NK-92 (cell line): ENCODE data around the gene COX8C.

Experiments
- DNase-seq: peaks from one replicate; lab custom pipeline; 2025; ENCODE audit not compliant: unreplicated experiment; lab: John Stamatoyannopoulos, UW

The COX8C gene, protein sequence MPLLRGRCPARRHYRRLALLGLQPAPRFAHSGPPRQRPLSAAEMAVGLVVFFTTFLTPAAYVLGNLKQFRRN

GRCh38 chr14:93346926-93347721 lies at the start of gene COX8C:
COX8C (plus strand) TSS chr14:93347182; CDS start chr14:93347269, 87 bp downstream.
- no peak for DNase-seq

- DNase-seq = no peak
Measured at GRCh38 chr14:93299416-93299815, 47.6 kb upstream of the COX8C start.

DNA sequence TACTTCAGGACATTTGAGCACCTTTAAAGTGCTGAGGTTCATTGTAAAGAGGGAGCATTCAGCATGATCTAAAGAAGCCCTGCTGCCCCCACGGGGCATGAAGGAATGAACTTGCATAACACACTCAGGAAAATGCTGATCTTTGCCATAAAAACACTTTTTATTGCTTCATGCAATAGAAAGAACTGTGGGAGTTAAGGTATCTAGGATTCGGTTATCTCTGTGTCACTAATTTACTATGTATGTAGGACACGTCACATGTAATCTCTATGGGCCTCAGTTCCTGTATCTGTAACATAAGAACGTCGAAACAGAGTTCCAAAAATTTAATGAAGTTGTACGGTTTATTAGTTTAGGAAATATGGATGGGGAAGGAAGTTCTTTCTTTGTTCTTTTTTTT lies 47.1 kb upstream of the COX8C start:
- no peak for DNase-seq

GRCh38 chr14:93301821-93302447 lies 45.0 kb upstream of the COX8C start:
- DNase-seq = no peak

DNA sequence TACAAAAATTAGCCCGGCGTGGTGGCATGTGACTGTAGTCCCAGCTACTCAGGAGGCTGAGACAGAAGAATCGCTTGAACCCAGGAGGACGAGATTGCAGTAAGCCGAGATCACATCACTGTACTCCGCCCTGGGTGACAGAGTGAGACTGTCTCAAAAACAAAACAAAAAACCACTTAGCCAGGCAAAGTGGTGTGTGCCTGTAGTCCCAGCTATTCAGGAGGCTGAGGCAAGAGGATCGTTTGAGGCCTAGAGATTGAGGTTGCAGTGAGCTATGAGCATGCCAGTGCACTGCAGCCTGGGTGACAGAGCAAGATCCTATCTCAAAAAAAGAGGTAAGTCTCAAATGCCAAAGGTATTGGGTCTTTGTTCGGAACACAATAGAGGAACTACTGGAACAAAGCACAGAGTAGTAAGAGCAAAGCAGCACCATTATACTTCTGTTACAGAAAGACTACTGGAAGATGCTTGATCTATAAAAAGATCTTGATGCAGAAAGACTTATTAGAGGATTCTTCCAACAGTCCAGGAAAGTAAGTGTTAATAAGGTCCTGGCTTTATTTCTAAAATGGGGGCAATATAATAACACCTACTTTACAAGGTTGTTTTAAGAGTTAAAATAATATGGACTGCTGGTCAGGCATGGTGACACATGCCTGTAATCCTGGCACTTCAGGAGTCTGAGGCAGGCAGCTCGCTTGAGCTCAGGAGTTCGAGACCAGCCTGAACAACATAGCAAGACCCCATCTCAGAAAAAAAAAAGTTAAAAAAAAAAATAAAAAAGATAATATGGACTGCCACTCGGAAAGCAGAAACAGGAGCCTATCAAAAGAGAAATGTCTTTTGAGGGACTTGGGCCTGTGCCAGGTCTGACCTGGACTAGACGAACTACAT lies 44.0 kb upstream of the COX8C start:
- DNase-seq = no peak

GRCh38 chr14:93303659-93304058 lies 43.3 kb upstream of the COX8C start:
- DNase-seq = no peak

DNA sequence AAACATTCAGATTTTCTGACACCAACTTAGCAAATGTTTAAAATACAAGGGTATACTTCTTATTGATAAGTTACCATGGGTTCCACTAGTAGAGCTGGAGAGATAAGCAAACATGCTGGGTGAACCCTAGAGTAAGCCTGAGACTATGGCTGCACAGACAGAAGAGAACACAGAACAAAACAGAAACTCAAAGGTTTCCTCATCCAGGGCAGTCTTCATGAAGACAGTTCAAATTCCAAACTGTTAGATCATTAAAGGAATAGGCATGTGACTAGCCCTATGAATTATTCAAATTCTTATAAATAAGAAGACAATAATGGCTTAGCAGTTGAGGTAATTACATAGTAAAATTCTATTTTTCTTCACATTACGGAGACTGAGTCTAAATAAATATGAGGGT lies 42.2 kb upstream of the COX8C start:
- DNase-seq = no peak

DNA sequence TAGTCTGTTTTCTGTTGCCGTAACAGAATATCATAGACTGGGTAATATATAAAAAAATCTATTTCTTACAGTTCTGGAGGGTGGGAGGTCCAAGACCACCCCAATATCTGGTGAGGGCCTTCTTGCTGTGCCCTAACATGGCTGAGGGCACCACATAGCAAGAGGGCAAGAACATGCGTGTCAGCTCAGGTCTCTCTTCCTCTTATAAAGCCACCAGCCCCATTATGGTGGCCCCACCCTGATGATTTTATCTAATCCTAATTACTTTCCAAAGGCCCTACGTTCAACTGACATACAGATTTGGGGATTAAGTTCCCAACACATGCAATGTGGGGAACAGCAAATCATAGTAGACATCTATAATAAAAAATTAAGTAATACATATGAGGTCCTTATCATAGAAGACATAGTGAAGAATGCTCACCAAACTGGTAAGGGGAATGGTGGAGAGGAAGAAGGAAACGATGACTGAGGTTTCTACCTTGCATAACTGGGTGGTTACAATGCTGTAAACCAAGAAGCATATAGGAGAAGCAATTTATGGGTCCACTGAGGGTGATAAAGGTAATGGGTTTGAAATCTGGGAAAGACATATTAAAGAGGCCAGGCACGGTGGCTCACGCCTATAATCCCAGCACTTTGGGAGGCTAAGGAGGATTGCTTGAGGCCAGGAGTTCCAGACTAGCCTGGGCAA lies 41.1 kb upstream of the COX8C start:
- no peak for DNase-seq

- no peak for DNase-seq
Measured at GRCh38 chr14:93306812-93307211, 40.2 kb upstream of the COX8C start.

DNA sequence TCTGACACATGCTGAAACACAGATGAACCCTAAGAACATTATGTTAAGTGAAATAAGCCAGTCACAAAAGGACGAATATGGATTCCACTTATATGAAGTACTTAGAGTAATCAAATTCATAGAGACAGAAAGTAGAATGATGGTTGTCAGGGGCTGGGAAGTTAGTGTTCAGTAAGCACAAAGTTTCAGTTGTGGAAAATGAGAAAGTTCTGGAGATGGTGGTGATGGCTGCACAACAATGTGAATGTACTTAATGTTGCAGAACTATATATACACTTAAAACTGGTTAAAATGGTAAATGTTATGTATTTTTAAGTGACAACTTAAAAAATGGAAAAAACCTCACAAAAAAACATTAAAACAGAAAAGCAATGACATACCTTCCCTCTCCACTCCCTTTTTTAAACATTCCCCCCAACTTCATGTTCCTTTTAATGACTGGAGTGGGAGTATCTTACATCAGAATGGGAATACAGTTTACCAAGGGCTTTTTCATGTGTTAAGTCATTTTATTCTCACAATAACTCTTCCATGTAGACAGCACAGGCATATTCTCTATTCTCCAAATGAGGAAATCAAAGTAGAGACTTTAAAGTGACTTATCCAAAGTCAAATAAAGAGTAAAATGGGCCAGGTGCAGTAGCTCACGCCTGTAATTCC lies 38.2 kb upstream of the COX8C start:
- no peak for DNase-seq

GRCh38 chr14:93309427-93309966 lies 37.5 kb upstream of the COX8C start:
- DNase-seq = no peak

DNA sequence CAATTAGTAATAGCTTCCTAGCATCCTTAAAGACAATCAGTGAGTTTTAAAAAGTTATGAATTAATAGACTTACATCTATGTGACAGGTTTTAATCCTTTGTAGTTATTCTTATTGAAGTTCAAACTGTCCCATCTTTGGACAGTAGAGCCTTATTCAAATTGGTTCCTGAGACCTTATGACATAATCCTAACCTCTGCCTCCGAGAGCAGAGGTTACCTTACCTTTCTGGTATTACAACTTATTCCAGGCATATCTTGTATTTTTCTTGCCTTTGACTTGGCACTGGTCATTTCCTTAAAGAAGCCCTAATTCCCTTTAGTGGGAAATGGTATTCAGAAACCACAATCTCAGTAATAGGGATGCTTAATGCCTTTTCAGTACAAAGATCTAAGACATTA lies 35.9 kb upstream of the COX8C start:
- DNase-seq = no peak

- no peak for DNase-seq
Measured at GRCh38 chr14:93315575-93315974, 31.4 kb upstream of the COX8C start.

GRCh38 chr14:93316716-93317115 lies 30.3 kb upstream of the COX8C start:
- no peak for DNase-seq

DNA sequence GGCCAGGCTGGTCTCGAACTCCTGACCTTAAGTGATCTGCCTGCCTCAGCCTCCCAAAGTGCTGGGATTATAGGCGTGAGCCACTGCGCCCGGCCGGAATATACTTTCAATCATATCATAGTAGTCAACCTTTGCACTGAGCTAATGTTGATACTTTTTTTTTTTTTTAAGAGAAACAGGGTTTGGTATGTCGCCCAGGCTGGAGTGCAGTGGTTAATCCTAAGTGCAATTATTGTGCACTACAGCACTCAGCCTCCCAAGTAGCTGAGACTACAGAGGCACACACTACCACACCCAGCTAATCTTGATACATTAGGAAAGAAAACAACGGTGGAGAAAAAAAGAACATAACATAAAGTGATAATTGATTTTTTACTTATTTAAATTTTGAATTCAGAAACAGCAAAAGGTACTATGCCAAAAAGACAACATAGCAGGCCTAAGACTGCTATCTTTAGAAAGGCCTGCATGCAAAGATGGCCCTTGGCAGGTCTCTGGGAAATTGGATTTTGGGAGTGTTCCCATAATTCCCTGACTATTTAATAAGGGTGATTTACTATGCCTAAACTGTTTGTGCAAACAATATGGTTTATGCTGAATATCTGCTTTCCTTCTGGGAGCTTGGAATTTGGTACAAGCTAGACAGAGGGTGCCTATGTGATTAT lies 29.6 kb upstream of the COX8C start:
- DNase-seq = no peak

DNA sequence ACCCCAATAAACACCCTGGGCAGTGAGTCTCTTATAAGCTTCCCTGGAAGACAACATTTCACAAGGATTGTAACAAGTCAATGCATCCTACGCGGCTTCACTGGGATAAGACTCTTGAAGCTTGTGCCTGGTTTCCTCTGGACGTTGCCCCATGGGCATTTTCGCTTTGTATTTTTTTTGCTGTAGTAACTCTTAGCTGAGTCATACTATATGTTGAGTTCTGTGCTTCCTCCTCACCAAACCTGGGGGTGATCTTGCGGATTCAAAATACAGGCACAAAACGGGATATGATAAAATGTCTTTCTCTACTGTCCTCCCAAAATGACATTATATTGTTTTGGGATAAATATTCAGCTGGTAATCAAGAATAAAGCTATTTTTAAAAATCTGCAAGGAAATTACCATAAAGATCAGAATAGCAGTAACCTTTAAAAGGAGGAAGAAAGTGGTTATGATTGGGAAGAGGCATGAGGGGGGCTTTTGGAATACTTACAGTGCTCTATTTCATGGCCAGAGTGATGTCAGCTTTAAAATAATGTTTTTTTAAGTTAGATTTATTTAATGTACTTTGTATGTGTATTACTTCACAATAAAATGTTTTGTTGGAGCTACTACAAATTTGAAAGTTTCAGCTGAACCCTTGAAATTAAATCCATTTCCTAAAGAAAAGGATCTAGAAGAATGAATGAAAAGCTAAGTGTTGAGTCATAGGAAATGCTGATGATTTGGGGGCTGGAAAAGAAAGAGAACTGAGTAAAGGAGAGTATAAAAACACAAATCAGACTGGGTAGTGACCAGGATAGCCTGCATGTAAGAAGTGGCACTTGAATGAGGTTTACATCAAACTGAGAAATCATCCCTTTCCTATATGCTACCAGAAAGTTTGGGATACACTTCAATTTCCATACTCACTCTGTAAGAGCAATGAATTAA lies 28.8 kb upstream of the COX8C start:
- no peak for DNase-seq

- no peak for DNase-seq
Measured at GRCh38 chr14:93318927-93319326, 28.1 kb upstream of the COX8C start.

GRCh38 chr14:93319494-93319893 lies 27.5 kb upstream of the COX8C start:
- no peak for DNase-seq

DNA sequence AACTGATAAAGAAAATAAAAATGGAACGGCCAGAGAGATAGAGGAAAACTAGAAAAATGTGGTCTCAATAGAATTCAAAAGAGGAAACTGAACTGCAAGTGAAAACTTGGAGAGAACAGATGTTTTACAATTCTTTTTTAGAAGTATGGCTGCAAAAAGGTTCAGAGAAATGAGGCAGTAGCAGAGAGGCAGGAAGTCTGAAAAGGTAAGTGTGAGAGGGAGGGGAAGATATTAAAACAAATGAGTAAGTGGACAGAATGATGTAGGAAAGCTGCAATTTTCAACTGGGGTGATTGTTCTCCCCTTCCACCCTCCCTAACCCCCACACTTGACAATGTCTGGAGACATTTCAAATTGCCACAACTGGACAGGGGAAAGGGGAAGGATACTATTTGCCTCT lies 27.0 kb upstream of the COX8C start:
- no peak for DNase-seq
